ENCODE results near the gene USP14. TPM values are rescaled to one million over a fixed set of nuclear protein-coding genes. Genes with fewer than 3 reads are reported as not detected.

Gene USP14
- polyA plus RNA-seq, 1 donor from 2014 or later, result 41.7 TPM

DNA sequence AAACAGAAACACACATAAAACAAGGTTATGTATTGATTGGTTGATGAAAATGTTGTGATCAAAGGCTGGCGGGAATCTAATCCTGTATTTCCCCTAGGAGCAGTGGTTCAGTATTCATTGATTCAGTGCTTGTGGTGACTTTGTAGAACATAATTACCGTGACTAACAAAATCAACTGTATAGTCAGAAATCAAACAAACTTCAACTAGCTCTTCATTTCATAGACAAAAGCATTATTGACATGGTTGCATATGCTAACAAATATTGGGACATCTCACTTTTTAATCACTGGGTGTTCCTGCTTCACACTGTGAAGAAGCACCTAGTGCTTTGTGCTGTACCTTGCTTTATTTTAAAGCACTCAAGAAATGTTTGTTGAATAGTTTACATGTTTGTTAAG is 41.4 kb downstream of the USP14 start:
- TF ChIP-seq EZH2 (IDR thresholded peaks at IDR 0.05; ENCODE audit: borderline replicate concordance, insufficient read depth, low read length, poor library complexity, severe bottlenecking) (no peak), EP300 (conservative IDR thresholded peaks at IDR 0.05; ENCODE audit: poor library complexity, severe bottlenecking) (no peak), SMC3 (conservative IDR thresholded peaks at IDR 0.05; ENCODE audit: poor library complexity) (no peak), CTCF (IDR thresholded peaks at IDR 0.05; ENCODE audit: poor library complexity, severe bottlenecking) (no peak), TAF1 (IDR thresholded peaks at IDR 0.05; ENCODE audit: low read depth) (no peak), RAD21 (conservative IDR thresholded peaks at IDR 0.05) (no peak), REST (IDR thresholded peaks at IDR 0.05; ENCODE audit: borderline replicate concordance) (no peak)

GRCh38 chr18:210075-210474 is 51.7 kb downstream of the USP14 start:
- H3K79me2 ChIP-seq (replicated peaks; ENCODE audit: insufficient read depth, low read length), result no peaks in the 10 kb centered on the region
- no peak overlapping the region for H3K4me2 ChIP-seq (ENCODE audit: low read length)
- no peaks in the 10 kb centered on the region for H3K9me3 ChIP-seq (ENCODE audit: low read length)
- H2AFZ ChIP-seq (ENCODE audit: low read depth, low read length), result no peak overlapping the region
- H3K9me2 ChIP-seq (ENCODE audit: insufficient read depth, low read length), result no peaks in the 10 kb centered on the region
- no peaks in the 10 kb centered on the region for H4K20me1 ChIP-seq (ENCODE audit: insufficient read depth)
- H3K27me3 ChIP-seq (ENCODE audit: insufficient read depth, low read depth, low read length), result no peaks in the 10 kb centered on the region
- TF ChIP-seq REST (IDR thresholded peaks at IDR 0.05; ENCODE audit: borderline replicate concordance), result no peak
- no peak for TF ChIP-seq SMC3 (conservative IDR thresholded peaks at IDR 0.05; ENCODE audit: poor library complexity)
- no peak for TF ChIP-seq EP300 (conservative IDR thresholded peaks at IDR 0.05; ENCODE audit: poor library complexity, severe bottlenecking)
- TF ChIP-seq TAF1 (IDR thresholded peaks at IDR 0.05; ENCODE audit: low read depth), result no peak
- no peak for TF ChIP-seq RAD21 (conservative IDR thresholded peaks at IDR 0.05)
- H3K27ac ChIP-seq (ENCODE audit: low read length), result no peak overlapping the region
- H3K36me3 ChIP-seq (ENCODE audit: insufficient read depth, low read length), result peaks cover 6% of the 10 kb centered on the region
- no peaks in the 10 kb centered on the region for H3F3A ChIP-seq (ENCODE audit: insufficient read depth, low read length, poor library complexity, severe bottlenecking)
- H3K9ac ChIP-seq (ENCODE audit: low read length), result no peak overlapping the region
- no peak overlapping the region for H3K4me3 ChIP-seq (ENCODE audit: low read length)

More for the DNA sequence above, 41.4 kb downstream of the USP14 start:
- Histone ChIP-seq H3F3A (ENCODE audit: insufficient read depth, low read length, poor library complexity, severe bottlenecking) (no peaks in the 10 kb centered on the region), H3K27me3 (ENCODE audit: insufficient read depth, low read depth, low read length) (no peaks in the 10 kb centered on the region), H3K36me3 (ENCODE audit: insufficient read depth, low read length) (peaks cover 10% of the 10 kb centered on the region), H3K9me3 (ENCODE audit: low read length) (no peaks in the 10 kb centered on the region), H3K4me2 (ENCODE audit: low read length) (no peak overlapping the region), H3K27ac (ENCODE audit: low read length) (no peak overlapping the region), H2AFZ (ENCODE audit: low read depth, low read length) (no peak overlapping the region), H3K4me3 (ENCODE audit: low read length) (no peak overlapping the region), H3K9me2 (ENCODE audit: insufficient read depth, low read length) (no peaks in the 10 kb centered on the region), H4K20me1 (ENCODE audit: insufficient read depth) (no peaks in the 10 kb centered on the region), H3K79me2 (replicated peaks; ENCODE audit: insufficient read depth, low read length) (no peaks in the 10 kb centered on the region), H3K9ac (ENCODE audit: low read length) (no peak overlapping the region)
